Mucosa of rectum (tissue), 2 donors: ENCODE results near the gene RPAP3.

Source experiments
- H3K27ac ChIP-seq, 2 donors: one replicate each; pipeline ENCODE4 v1.7.0; 2013; ENCODE audit warnings: inconsistent platforms in 2 of 2, low read depth in 2 of 2, low read length in 2 of 2
- H3K27me3 ChIP-seq, 2 donors: one replicate each; pipeline ENCODE4 v1.7.0; 2013; ENCODE audit warnings: low read length in 2 of 2; ENCODE audit not compliant: control insufficient read depth in 2 of 2, insufficient read depth in 2 of 2
- H3K36me3 ChIP-seq, 2 donors: one replicate each; pipeline ENCODE4 v1.7.0; 2013; ENCODE audit warnings: low read length in 2 of 2; ENCODE audit not compliant: control insufficient read depth in 2 of 2, insufficient read depth in 2 of 2
- H3K4me1 ChIP-seq, 2 donors: one replicate each; pipeline ENCODE4 v1.7.0; 2013; ENCODE audit warnings: low read length in 2 of 2, mild to moderate bottlenecking in 1 of 2; ENCODE audit not compliant: control insufficient read depth in 2 of 2, insufficient read depth in 2 of 2
- H3K4me3 ChIP-seq, 2 donors: one replicate each; pipeline ENCODE4 v1.7.0; 2013; ENCODE audit warnings: low read length in 2 of 2
- H3K9ac ChIP-seq, 2 donors: one replicate each; pipeline ENCODE4 v1.7.0; 2013; ENCODE audit warnings: low read length in 2 of 2, low read depth in 1 of 2, mild to moderate bottlenecking in 1 of 2
- H3K9me3 ChIP-seq, 2 donors: one replicate each; pipeline ENCODE4 v1.7.0; 2013; ENCODE audit warnings: low read length in 2 of 2; ENCODE audit not compliant: control insufficient read depth in 2 of 2
- donor health status: healthy.
- donor health status: Normal muscosa, but diverticular disease.

Gene RPAP3

GRCh38 chr12:47705566-47706425 lies at the start of gene RPAP3:
Gene RPAP3, minus strand, starts transcription at chr12:47706030. Its CDS starts 3,190 bp downstream, at chr12:47702840.
- H3K36me3 ChIP-seq: peaks cover under 1 to 1% of the 10 kb centered on the region in 2 donors

DNA sequence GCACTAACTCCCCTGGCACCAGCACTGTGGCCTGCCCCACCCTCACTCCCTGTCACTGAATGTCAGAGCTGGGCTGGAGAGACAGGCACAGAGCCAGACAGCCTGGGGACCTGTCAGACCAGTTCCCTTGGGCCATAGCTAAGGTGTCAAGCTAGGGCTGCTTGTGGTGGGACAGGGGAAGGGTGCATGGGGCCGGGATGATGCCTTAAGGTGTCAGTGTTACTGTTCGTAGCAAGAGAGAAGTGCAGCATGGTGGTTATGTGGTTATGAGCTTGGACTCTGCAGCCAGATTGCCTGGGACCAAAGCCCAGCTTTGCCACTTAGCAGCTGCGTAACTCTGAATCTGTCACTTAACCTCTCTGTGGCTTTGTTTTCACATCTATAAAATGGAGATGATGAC lies 49.1 kb upstream of the RPAP3 start:
- H3K9me3 ChIP-seq: no peaks in the 10 kb centered on the region
- no peaks in the 10 kb centered on the region for H3K27me3 ChIP-seq
- peaks cover 52 to 56% of the 10 kb centered on the region in 2 donors for H3K4me1 ChIP-seq
- H3K4me3 ChIP-seq: peak overlapping the region; percentile 40 to 50
- no peaks in the 10 kb centered on the region for H3K36me3 ChIP-seq
- peak overlapping the region; percentile 82 to 85 for H3K27ac ChIP-seq
- peak overlapping the region; percentile 24 to 30 for H3K9ac ChIP-seq

More at GRCh38 chr12:47705566-47706425, at the start of gene RPAP3:
- Histone ChIP-seq H3K27me3 (no peaks in the 10 kb centered on the region), H3K4me1 (peaks cover 11 to 19% of the 10 kb centered on the region in 2 donors), H3K9ac (peak within 1 kb of the TSS; percentile 84), H3K27ac (peak within 1 kb of the TSS; percentile 88), H3K4me3 (peak within 1 kb of the TSS; percentile 82 to 89), H3K9me3 (no peaks in the 10 kb centered on the region)

DNA sequence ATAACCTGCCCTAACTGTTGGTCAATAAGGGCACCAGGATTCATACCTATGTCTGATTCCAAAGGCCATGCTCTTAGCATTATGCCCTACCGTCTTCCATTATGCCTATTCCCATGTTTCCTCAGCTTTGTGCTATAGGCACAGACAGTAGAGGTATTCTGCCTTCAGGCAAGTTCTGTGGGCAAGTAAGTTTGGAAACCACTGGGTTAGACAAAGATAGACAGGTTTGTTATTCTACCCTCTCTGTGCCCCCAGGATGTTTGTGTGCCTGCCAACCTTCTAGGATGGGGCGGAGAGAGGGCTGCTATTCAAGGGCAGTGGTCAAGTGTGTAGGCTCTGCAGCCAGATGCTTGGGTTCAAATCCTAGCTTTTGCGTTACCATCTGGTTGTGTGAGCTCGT lies 48.3 kb upstream of the RPAP3 start:
- Histone ChIP-seq H3K27ac (peak overlapping the region; percentile 82 to 85), H3K9ac (peak overlapping the region; percentile 24 to 36), H3K27me3 (no peaks in the 10 kb centered on the region), H3K4me1 (peaks cover 45 to 48% of the 10 kb centered on the region in 2 donors), H3K4me3 (no peak overlapping the region), H3K36me3 (no peaks in the 10 kb centered on the region), H3K9me3 (no peaks in the 10 kb centered on the region)

DNA sequence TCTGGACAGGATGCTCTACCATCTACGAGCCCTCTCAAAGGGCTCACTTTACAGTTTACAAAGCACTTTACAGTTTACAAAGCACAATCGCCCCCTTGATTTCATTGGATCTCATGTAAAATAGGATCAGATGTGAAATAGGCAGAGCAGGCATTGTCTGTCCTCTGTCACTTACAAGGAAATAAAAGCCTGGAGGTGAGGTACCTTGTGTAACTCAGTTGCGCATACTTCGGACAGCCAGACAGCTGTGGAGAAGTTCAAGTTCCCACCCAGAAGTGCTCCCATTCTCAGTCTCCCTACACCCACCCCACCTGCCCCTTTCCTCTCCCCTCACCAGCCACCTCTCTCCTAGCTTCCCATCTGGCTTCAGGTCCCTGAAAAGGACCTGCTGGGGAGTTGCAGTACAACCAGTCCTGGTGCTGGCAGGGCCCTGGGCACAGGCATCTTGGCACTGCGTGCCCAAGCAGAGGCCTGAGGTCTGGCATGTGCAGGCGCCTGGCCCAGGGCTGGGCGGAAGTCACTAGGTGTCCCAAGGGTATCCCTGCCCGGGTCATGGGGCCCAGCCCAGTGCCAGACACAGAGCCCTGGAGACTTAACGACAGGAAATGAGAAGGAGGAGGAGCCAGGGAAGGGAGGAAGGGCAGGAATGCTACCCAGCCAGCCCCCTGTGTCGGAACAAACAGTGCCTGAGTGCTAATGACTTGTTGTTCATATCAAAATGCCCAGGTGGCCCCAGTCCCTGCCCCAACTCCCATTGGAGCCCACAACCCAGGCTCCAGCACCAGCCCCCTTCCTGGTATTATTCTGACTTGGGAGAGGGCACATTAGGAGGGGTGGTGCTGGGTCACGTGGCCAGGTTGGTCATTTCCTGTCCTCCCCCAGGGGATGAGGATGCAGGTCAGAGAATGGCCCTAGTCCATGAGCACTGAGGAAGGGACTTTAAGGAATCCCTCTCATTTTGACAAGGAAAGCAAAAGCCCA lies 47.5 kb upstream of the RPAP3 start:
- peak overlapping the region in 1 of 2 donors; percentile 36 for H3K9ac ChIP-seq

GRCh38 chr12:47752552-47752951 lies 46.7 kb upstream of the RPAP3 start:
- Histone ChIP-seq H3K36me3 (no peaks in the 10 kb centered on the region), H3K9ac (no peak overlapping the region), H3K27ac (peak overlapping the region in 1 of 2 donors; percentile 82), H3K4me3 (no peak overlapping the region), H3K4me1 (peaks cover 38 to 39% of the 10 kb centered on the region in 2 donors), H3K9me3 (no peaks in the 10 kb centered on the region), H3K27me3 (no peaks in the 10 kb centered on the region)

More for the DNA sequence above, 47.5 kb upstream of the RPAP3 start:
- no peaks in the 10 kb centered on the region for H3K27me3 ChIP-seq
- peaks cover 41 to 45% of the 10 kb centered on the region in 2 donors for H3K4me1 ChIP-seq
- H3K36me3 ChIP-seq: no peaks in the 10 kb centered on the region
- H3K27ac ChIP-seq: peak overlapping the region; percentile 82 to 85
- no peaks in the 10 kb centered on the region for H3K9me3 ChIP-seq
- peak overlapping the region; percentile 34 to 50 for H3K4me3 ChIP-seq

- no peak overlapping the region for H3K9ac ChIP-seq
- no peak overlapping the region for H3K4me3 ChIP-seq
- peaks cover 37 to 39% of the 10 kb centered on the region in 2 donors for H3K4me1 ChIP-seq
- no peaks in the 10 kb centered on the region for H3K27me3 ChIP-seq
- no peaks in the 10 kb centered on the region for H3K36me3 ChIP-seq
- H3K27ac ChIP-seq: no peak overlapping the region
- H3K9me3 ChIP-seq: no peaks in the 10 kb centered on the region
These were observed 46.3 kb upstream of the RPAP3 start for GRCh38 chr12:47752121-47752520.

GRCh38 chr12:47751561-47751960 lies 45.7 kb upstream of the RPAP3 start:
- Histone ChIP-seq H3K27ac (no peak overlapping the region), H3K4me1 (peaks cover 37 to 39% of the 10 kb centered on the region in 2 donors), H3K9ac (no peak overlapping the region), H3K9me3 (no peaks in the 10 kb centered on the region), H3K4me3 (no peak overlapping the region), H3K36me3 (no peaks in the 10 kb centered on the region), H3K27me3 (no peaks in the 10 kb centered on the region)

GRCh38 chr12:47750916-47751470 lies 45.2 kb upstream of the RPAP3 start:
- Histone ChIP-seq H3K27ac (no peak overlapping the region), H3K36me3 (no peaks in the 10 kb centered on the region), H3K27me3 (no peaks in the 10 kb centered on the region), H3K4me3 (no peak overlapping the region), H3K4me1 (peaks cover 34% of the 10 kb centered on the region in 2 donors), H3K9ac (no peak overlapping the region), H3K9me3 (no peaks in the 10 kb centered on the region)

- no peaks in the 10 kb centered on the region for H3K36me3 ChIP-seq
- peaks cover 27 to 28% of the 10 kb centered on the region in 2 donors for H3K4me1 ChIP-seq
- no peak overlapping the region for H3K27ac ChIP-seq
- H3K9ac ChIP-seq: no peak overlapping the region
- no peak overlapping the region for H3K4me3 ChIP-seq
- no peaks in the 10 kb centered on the region for H3K9me3 ChIP-seq
- no peaks in the 10 kb centered on the region for H3K27me3 ChIP-seq
These were observed 44.5 kb upstream of the RPAP3 start for GRCh38 chr12:47750229-47750798.
